PC-3 (cell line): Measurements from ENCODE around the gene VPS52. TPM values are rescaled to one million over a fixed set of nuclear protein-coding genes. Genes with fewer than 3 reads are reported as not detected.

Source experiments
- ATAC-seq: fragments of 200-7000 bp; cut with Tn5 transposase; 2 replicates; pipeline ENCODE4 v1.9.1; 2020; ENCODE audit warnings: mild to moderate bottlenecking, moderate library complexity
- BruUV-seq: library from RNA; stranded (reverse); fragments of 400-500 nt; replicated peaks from 2 replicates; lab custom pipeline; 2021; lab: Mats Ljungman, UMichigan
- CTCF ChIA-PET: fragments of 300-600 bp; sonication (Branson Sonifier 250); formaldehyde crosslinking; loops from one replicate; lab custom pipeline; 2022; ENCODE audit warnings: antibody characterized with exemption; lab: Charles Lee
- POLR2A ChIA-PET: fragments of 300-600 bp; sonication (Branson Sonifier 250); formaldehyde crosslinking; loops from one replicate; lab custom pipeline; 2022; ENCODE audit warnings: antibody characterized with exemption; ENCODE audit not compliant: unreplicated experiment; lab: Charles Lee
- DNase-seq: peaks from one replicate; pipeline ENCODE4 v3.0.0-alpha.2; 2015
- H2AFZ ChIP-seq: fragments of 300-600 bp; sonication (generic); 2 replicates; pipeline ENCODE4 v1.6.0; 2016; ENCODE audit warnings: antibody characterized with exemption, low read length
- H3F3A ChIP-seq: fragments of 300-600 bp; sonication (generic); one replicate; pipeline ENCODE4 v1.6.0; 2017; ENCODE audit warnings: antibody characterized with exemption, low read length, control low read depth, mild to moderate bottlenecking; ENCODE audit not compliant: unreplicated experiment
- H3K27ac ChIP-seq: fragments of 300-600 bp; sonication (generic); 2 replicates; pipeline ENCODE4 v1.5.1; 2016; ENCODE audit warnings: mild to moderate bottlenecking, low read length
- H3K27me3 ChIP-seq: fragments of 300-600 bp; sonication (generic); 2 replicates; pipeline ENCODE4 v1.6.1; 2016; ENCODE audit warnings: low read length, mixed read lengths
- H3K36me3 ChIP-seq: fragments of 300-600 bp; sonication (generic); 2 replicates; pipeline ENCODE4 v1.6.1; 2016; ENCODE audit warnings: low read depth, mixed run types, low read length, mixed read lengths
- H3K4me1 ChIP-seq: fragments of 300-600 bp; sonication (generic); 2 replicates; pipeline ENCODE4 v1.5.1; 2016; ENCODE audit warnings: low read length; ENCODE audit not compliant: insufficient read depth
- H3K4me2 ChIP-seq: fragments of 300-600 bp; sonication (generic); 2 replicates; pipeline ENCODE4 v1.6.0; 2016; ENCODE audit warnings: low read length
- H3K4me3 ChIP-seq: fragments of 300-600 bp; sonication (generic); 2 replicates; pipeline ENCODE4 v1.5.1; 2016; ENCODE audit warnings: mild to moderate bottlenecking, low read length, mixed read lengths
- H3K79me2 ChIP-seq: fragments of 300-600 bp; sonication (generic); 2 replicates; pipeline ENCODE4 v1.6.1; 2017; ENCODE audit warnings: low read length, mixed read lengths
- H3K9ac ChIP-seq: fragments of 300-600 bp; sonication (generic); 2 replicates; pipeline ENCODE4 v1.6.0; 2016; ENCODE audit warnings: mild to moderate bottlenecking, low read length
- H3K9me2 ChIP-seq: fragments of 300-600 bp; sonication (generic); replicated peaks from 2 replicates; pipeline ENCODE4 v1.6.1; 2016; ENCODE audit warnings: mixed run types, low read length, mixed read lengths
- H3K9me3 ChIP-seq: fragments of 300-600 bp; sonication (generic); 2 replicates; pipeline ENCODE4 v1.6.1; 2016; ENCODE audit warnings: low read length, mixed read lengths
- H4K20me1 ChIP-seq: fragments of 300-600 bp; sonication (generic); 2 replicates; pipeline ENCODE4 v1.6.1; 2016; ENCODE audit warnings: low read length, mixed read lengths
- CTCF ChIP-seq: fragments of 300-600 bp; sonication (generic); conservative IDR thresholded peaks from 2 replicates; pipeline ENCODE4 v1.5.1; 2017; ENCODE audit warnings: antibody characterized with exemption, low read depth, mild to moderate bottlenecking, low read length
- EZH2 ChIP-seq: fragments of 300-600 bp; sonication (generic); IDR thresholded peaks from one replicate; pipeline ENCODE4 v1.6.1; 2017; ENCODE audit warnings: antibody characterized with exemption, mild to moderate bottlenecking, low read length; ENCODE audit not compliant: unreplicated experiment
- EZH2phosphoT487 ChIP-seq: fragments of 300-600 bp; sonication (generic); IDR thresholded peaks from 2 replicates; pipeline ENCODE4 v1.6.1; 2018; ENCODE audit warnings: mild to moderate bottlenecking, antibody characterized with exemption, low read length, borderline replicate concordance
- intact Hi-C: fragments of 100-400 bp; cut with micrococcal nuclease; formaldehyde crosslinking; loops from 2 replicates; pipeline ENCODE4 v1.9.0; 2023
- total RNA-seq: library from RNA; depleted of rRNA; stranded (reverse); fragments of >200 nt; gene quantifications from 2 replicates; pipeline ENCODE4 v1.2.3, GENCODE V29; 2014

Gene VPS52
- total RNA-seq, 1 experiment from 2014 or later = 33.7 TPM

- ChIA-PET CTCF (interaction anchor here (0.6 kb wide), 1 partner anchor 966 kb away, joined by 3 read pairs; no protein-coding TSS in a partner anchor), POLR2A (no interaction called here)
- Histone ChIP-seq H3K9ac (no peak overlapping the region), H3K9me3 (no peaks in the 10 kb centered on the region), H3K27me3 (no peaks in the 10 kb centered on the region), H3K36me3 (peaks cover 38% of the 10 kb centered on the region), H3K79me2 (peaks cover 24% of the 10 kb centered on the region), H3K4me3 (no peak overlapping the region), H3K27ac (no peak overlapping the region), H3K4me1 (peaks cover 40% of the 10 kb centered on the region), H3F3A (peaks cover 29% of the 10 kb centered on the region), H2AFZ (no peak overlapping the region), H3K4me2 (no peak overlapping the region), H3K9me2 (no peaks in the 10 kb centered on the region), H4K20me1 (peaks cover 26% of the 10 kb centered on the region)
- no peak for TF ChIP-seq EZH2
- TF ChIP-seq EZH2phosphoT487 = no peak
- TF ChIP-seq CTCF = no peak
- DNase-seq (no peak), ATAC-seq (no peak)
- intact Hi-C loops = loop anchor here (10.0 kb wide), 1 partner anchor 74 kb away; the partner anchor contains the start of genes HSD17B8, RING1, RXRB and SLC39A7
- BruUV-seq = no TSS peak
Measured at GRCh38 chr6:33278392-33278741, 6.7 kb upstream of the VPS52 start.

GRCh38 chr6:33277663-33278391 is 6.2 kb upstream of the VPS52 start:
- Histone ChIP-seq H4K20me1 (peaks cover 31% of the 10 kb centered on the region), H3K9ac (peak overlapping the region; percentile 71), H2AFZ (no peak overlapping the region), H3K27me3 (no peaks in the 10 kb centered on the region), H3K4me1 (peaks cover 42% of the 10 kb centered on the region), H3K27ac (peak overlapping the region; percentile 77), H3K9me3 (no peaks in the 10 kb centered on the region), H3K4me2 (peak overlapping the region; percentile 98), H3K4me3 (peak overlapping the region; percentile 87), H3K79me2 (peaks cover 30% of the 10 kb centered on the region), H3F3A (peaks cover 29% of the 10 kb centered on the region), H3K36me3 (peaks cover 40% of the 10 kb centered on the region), H3K9me2 (no peaks in the 10 kb centered on the region)
- ChIA-PET POLR2A (interaction anchor here (0.8 kb wide), 1 partner anchor 30 kb away, joined by 7 read pairs; no protein-coding TSS in a partner anchor), CTCF (interaction anchor here (0.6 to 1.6 kb wide), 2 partner anchors 40 to 967 kb away, joined by 3 to 18 read pairs; partner anchors contain the start of gene ZBTB22)
- no peak for DNase-seq
- intact Hi-C loops = loop anchor here (10.0 kb wide), 1 partner anchor 73 kb away; the partner anchor contains the start of genes HSD17B8, RING1, RXRB and SLC39A7
- BruUV-seq = no TSS peak
- no peak; the same call in 1 of the 2 replicates for ATAC-seq
- TF ChIP-seq EZH2 = no peak
- no peak for TF ChIP-seq EZH2phosphoT487
- peak; percentile 24; the same call in 1 of the 2 replicates for TF ChIP-seq CTCF
